Spleen (tissue), 11 donors: Measurements from ENCODE around the gene PRR22. TPM values are rescaled to one million over a fixed set of nuclear protein-coding genes. Genes with fewer than 3 reads are reported as not detected.

Experiments
- DNase-seq: peaks from one replicate; pipeline ENCODE4 v3.0.0-alpha.2; 2020
- H3K27ac ChIP-seq, 8 donors: fragments of 200-600 bp; sonication (generic) in 7 of 8; 1 replicate in 4 of 8; 2 replicates in 4 of 8; pipeline versions ENCODE4 v1.5.0 to v1.8.0; 2016 to 2021; ENCODE audit warnings: inconsistent platforms in 4 of 8, mild to moderate bottlenecking in 4 of 8, moderate library complexity in 1 of 8
- H3K27me3 ChIP-seq, 7 donors: fragments of 200-600 bp; sonication (generic) in 6 of 7; replicated peaks in 1 of 7; 1 replicate in 4 of 7; 2 replicates in 3 of 7; pipeline versions ENCODE4 v1.5.0 to v1.8.0; 2016 to 2021; ENCODE audit warnings: inconsistent platforms in 3 of 7, mild to moderate bottlenecking in 1 of 7
- H3K36me3 ChIP-seq, 6 donors: fragments of 200-600 bp; sonication (generic) in 5 of 6; 1 replicate in 4 of 6; 2 replicates in 2 of 6; pipeline versions ENCODE4 v1.5.0 to v1.8.0; 2016 to 2021; ENCODE audit warnings: inconsistent platforms in 2 of 6
- H3K4me1 ChIP-seq, 6 donors: fragments of 200-600 bp; sonication (generic) in 5 of 6; 1 replicate in 3 of 6; 2 replicates in 3 of 6; pipeline versions ENCODE4 v1.5.0 to v1.8.0; 2016 to 2021; ENCODE audit warnings: inconsistent platforms in 3 of 6
- H3K4me3 ChIP-seq, 8 donors: fragments of 200-600 bp; sonication (generic) in 7 of 8; 1 replicate in 4 of 8; 2 replicates in 4 of 8; pipeline versions ENCODE4 v1.5.0 to v1.8.0; 2016 to 2021; ENCODE audit warnings: inconsistent platforms in 4 of 8, mild to moderate bottlenecking in 4 of 8, moderate library complexity in 2 of 8
- H3K9me3 ChIP-seq, 8 donors: fragments of 200-600 bp; sonication (generic) in 7 of 8; 1 replicate in 4 of 8; 2 replicates in 4 of 8; pipeline versions ENCODE4 v1.5.0 to v1.8.0; 2016 to 2021; ENCODE audit warnings: inconsistent platforms in 4 of 8
- POLR2A ChIP-seq, 3 donors: fragments of 450-650 bp; IDR thresholded peaks; one replicate each; pipeline ENCODE4 v1.5.1; 2017; ENCODE audit warnings: antibody characterized with exemption in 3 of 3, mild to moderate bottlenecking in 1 of 3
- POLR2AphosphoS5 ChIP-seq, 3 donors: sonication (generic); formaldehyde crosslinking; IDR thresholded peaks; one replicate each; pipeline ENCODE4 v1.5.1; 2017; ENCODE audit warnings: antibody characterized with exemption in 3 of 3
- WGBS, 5 donors: extraction: QIAGEN DNeasy Blood & Tissue Kit in 3 of 5; methylation state at CpG; one replicate each; pipeline versions ENCODE4 v1.1.5 to v1.1.7; 2013 to 2018; 5-methylcytosine and 5-hydroxymethylcytosine counted together
- intact Hi-C: fragments of 100-400 bp; cut with DNase I; formaldehyde crosslinking; loops from one replicate; pipeline ENCODE4 v1.15.0; 2023; ENCODE audit warnings: low total_unique reads
- polyA plus RNA-seq, 3 donors: library from polyadenylated mRNA; stranded (reverse); fragments of 200-250 nt; gene quantifications; one replicate each; pipeline ENCODE4 v1.2.1, GENCODE V29; 2013
- total RNA-seq, 7 donors: library from RNA; depleted of rRNA in 3 of 7; stranded (reverse); fragments of >200 nt in 3 of 7; fragmentation: NEBNext Ultra II Directional in 4 of 7; extraction: Animal tissue kit (Norgen Biotek cat#: 25700) in 4 of 7; gene quantifications; one replicate each; pipeline versions ENCODE4 v1.1.0 to v1.2.1, GENCODE V29; 2016 to 2021
- TF ChIP-seq, protein P1 (sequence below), 11 experiments: fragments of 200-600 bp in 7 of 11; fragments of 450-650 bp in 4 of 11; sonication (generic) in 4 of 11; IDR thresholded peaks in 8 of 11; conservative IDR thresholded peaks in 3 of 11; 1 replicate in 7 of 11; 2 replicates in 4 of 11; pipeline versions ENCODE4 v1.4.0 to v1.8.0; 2016 to 2021; ENCODE audit warnings: antibody characterized with exemption in 11 of 11, inconsistent platforms in 4 of 11, mild to moderate bottlenecking in 1 of 11
- donor health status: healthy with polysubstance abuse.
- donor health status: DM: no; HTN: no; CAD: no; lungs with moderate emphysema.
- donor health status: DM: no; HTN: no; CAD: no.
- donor health status: Bipolar disorder and iron deficiency.
- donor health status: healthy.
- donor health status: DM: no; HTN: no; CAD: no.
- donor health status: DM: yes; HTN: yes; CAD: no.

PRR22 gene
- total and polyA plus RNA-seq, 10 donors = 1.4 to 11.4 (median 4.3) TPM

DNA sequence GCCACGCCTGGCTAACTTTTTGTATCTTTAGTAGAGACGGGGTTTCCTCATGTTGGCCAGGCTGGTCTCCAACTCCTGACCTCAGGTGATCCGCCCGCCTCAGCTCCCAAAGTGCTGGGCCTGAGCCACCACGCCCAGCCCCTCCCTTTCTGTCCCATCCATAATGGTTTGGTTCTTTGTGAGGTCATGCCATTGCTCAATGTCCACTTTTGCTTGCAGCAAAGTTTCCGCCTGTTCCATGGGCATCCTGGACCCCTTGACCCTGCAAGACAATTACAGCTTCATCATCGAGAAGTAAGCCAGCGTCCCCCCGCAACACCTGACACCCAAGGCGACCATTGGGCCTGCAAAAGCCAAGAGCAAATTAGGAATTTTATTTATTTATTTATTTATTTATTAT lies 16.6 kb downstream of the PRR22 start:
- intact Hi-C loops = no loop called here
- TF ChIP-seq, protein P1, sequence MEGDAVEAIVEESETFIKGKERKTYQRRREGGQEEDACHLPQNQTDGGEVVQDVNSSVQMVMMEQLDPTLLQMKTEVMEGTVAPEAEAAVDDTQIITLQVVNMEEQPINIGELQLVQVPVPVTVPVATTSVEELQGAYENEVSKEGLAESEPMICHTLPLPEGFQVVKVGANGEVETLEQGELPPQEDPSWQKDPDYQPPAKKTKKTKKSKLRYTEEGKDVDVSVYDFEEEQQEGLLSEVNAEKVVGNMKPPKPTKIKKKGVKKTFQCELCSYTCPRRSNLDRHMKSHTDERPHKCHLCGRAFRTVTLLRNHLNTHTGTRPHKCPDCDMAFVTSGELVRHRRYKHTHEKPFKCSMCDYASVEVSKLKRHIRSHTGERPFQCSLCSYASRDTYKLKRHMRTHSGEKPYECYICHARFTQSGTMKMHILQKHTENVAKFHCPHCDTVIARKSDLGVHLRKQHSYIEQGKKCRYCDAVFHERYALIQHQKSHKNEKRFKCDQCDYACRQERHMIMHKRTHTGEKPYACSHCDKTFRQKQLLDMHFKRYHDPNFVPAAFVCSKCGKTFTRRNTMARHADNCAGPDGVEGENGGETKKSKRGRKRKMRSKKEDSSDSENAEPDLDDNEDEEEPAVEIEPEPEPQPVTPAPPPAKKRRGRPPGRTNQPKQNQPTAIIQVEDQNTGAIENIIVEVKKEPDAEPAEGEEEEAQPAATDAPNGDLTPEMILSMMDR (IDR thresholded peaks at IDR 0.05 in 8 of 11, conservative IDR thresholded peaks at IDR 0.05 in 3 of 11) = no peak
- TF ChIP-seq POLR2A (IDR thresholded peaks at IDR 0.05) (no peak), POLR2AphosphoS5 (IDR thresholded peaks at IDR 0.05) (no peak)

DNA sequence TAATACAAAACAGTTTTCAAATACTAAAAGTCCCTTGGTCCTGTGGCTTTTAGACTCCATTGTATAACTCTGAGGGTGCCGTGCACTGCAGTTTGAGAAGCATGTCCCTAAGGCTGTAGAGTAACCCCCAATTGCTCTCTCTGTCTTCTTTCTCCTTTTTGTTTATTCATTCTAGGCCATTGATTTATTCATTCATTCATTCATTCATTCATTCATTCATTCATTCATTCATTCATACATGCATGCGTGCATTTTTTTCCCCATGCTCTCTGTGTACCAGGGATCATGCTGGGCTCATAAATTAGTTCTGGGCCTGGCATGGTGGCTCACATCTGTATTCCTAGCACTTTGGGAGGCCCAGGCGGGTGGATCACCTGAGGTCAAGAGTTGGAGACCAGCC lies 19.3 kb downstream of the PRR22 start:
- Histone ChIP-seq H3K9me3 (no peaks in the 10 kb centered on the region), H3K4me1 (no peaks in the 10 kb centered on the region), H3K4me3 (no peak overlapping the region), H3K27ac (no peak overlapping the region), H3K27me3 (no peaks in the 10 kb centered on the region), H3K36me3 (no peaks in the 10 kb centered on the region)
- no peak for DNase-seq
- 90 to 98% (median 91%) methylated on average over 3 of the region's 3 CpGs for WGBS, 5 donors
- TF ChIP-seq POLR2A (IDR thresholded peaks at IDR 0.05) (no peak), POLR2AphosphoS5 (IDR thresholded peaks at IDR 0.05) (no peak)
- TF ChIP-seq, protein P1 (IDR thresholded peaks at IDR 0.05 in 8 of 11, conservative IDR thresholded peaks at IDR 0.05 in 3 of 11) = no peak
- intact Hi-C loops = no loop called here

More for the DNA sequence above, 16.6 kb downstream of the PRR22 start:
- Histone ChIP-seq H3K4me1 (no peaks in the 10 kb centered on the region), H3K9me3 (no peaks in the 10 kb centered on the region), H3K27me3 (peaks cover 0 to 7% (median 0%) of the 10 kb centered on the region in 7 donors), H3K4me3 (no peak overlapping the region), H3K36me3 (no peaks in the 10 kb centered on the region), H3K27ac (no peak overlapping the region)
- no peak for DNase-seq
- 88 to 94% (median 92%) methylated on average over 10 of the region's 10 CpGs for WGBS, 5 donors

DNA sequence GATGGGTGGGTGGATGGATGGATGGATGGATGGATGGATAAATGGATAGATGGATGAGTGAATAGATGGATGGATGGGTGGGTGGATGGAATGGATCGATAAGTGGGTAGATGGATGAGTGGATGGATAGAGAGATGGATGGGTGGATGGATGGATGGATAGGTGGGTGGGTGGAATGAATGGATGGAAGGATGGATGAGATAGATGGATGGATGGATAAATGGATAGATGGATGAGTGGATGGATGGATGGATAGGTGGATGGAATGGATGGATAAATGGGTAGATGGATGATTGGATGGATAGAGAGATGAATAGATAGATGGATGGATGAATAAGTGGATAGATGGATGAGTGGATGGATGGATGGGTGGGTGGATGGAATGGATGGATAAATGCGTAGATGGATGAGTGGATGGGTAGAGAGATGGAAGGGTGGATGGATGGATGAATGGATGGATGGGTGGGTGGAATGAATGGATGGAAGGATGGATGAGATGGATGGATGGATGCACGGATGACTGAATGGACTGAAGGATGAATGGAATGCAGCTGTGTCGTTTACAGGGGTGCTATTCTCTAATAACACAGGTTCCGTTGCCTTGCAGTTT lies 21.8 kb downstream of the PRR22 start:
- no peak overlapping the region for H3K27ac ChIP-seq
- no peaks in the 10 kb centered on the region for H3K9me3 ChIP-seq
- H3K4me3 ChIP-seq = no peak overlapping the region
- H3K4me1 ChIP-seq = no peaks in the 10 kb centered on the region
- no peaks in the 10 kb centered on the region for H3K36me3 ChIP-seq
- intact Hi-C loops = no loop called here
- peaks cover 0 to 9% (median 0%) of the 10 kb centered on the region in 7 donors for H3K27me3 ChIP-seq
- no peak for DNase-seq
- TF ChIP-seq, protein P1 (IDR thresholded peaks at IDR 0.05 in 8 of 11, conservative IDR thresholded peaks at IDR 0.05 in 3 of 11) = no peak
- TF ChIP-seq POLR2AphosphoS5 (IDR thresholded peaks at IDR 0.05) (no peak), POLR2A (IDR thresholded peaks at IDR 0.05) (no peak)
- WGBS, 5 donors = 86 to 95% (median 91%) methylated on average over 5 of the region's 5 CpGs

DNA sequence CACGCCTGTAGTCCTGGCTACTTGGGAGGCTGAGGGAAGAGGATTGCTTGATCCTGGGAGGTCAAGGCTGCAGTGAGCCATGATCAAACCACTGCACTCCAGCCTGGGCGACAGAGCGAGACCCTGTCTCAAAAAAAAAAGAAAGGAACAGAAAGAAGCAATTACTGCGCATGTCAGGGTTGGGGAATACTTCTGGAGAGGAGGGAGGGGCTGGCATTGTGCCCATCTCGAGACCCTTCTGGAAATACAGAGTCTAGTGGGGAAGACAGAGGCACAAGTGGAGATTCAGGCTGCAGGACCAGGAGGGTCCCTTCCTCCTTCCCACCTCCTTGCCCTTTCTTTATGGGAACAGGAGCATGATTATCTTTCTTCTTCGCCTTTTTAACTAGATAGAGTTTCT lies 30.8 kb downstream of the PRR22 start:
- Histone ChIP-seq H3K36me3 (no peaks in the 10 kb centered on the region), H3K9me3 (no peaks in the 10 kb centered on the region), H3K27me3 (peaks cover 0 to 25% (median 0%) of the 10 kb centered on the region in 7 donors), H3K27ac (no peak overlapping the region), H3K4me1 (no peaks in the 10 kb centered on the region), H3K4me3 (no peak overlapping the region)
- TF ChIP-seq, protein P1 (IDR thresholded peaks at IDR 0.05 in 8 of 11, conservative IDR thresholded peaks at IDR 0.05 in 3 of 11) = no peak
- TF ChIP-seq POLR2AphosphoS5 (IDR thresholded peaks at IDR 0.05) = no peak
- TF ChIP-seq POLR2A (IDR thresholded peaks at IDR 0.05) = no peak
- no peak for DNase-seq
- 70 to 80% (median 78%) methylated on average over 6 of the region's 6 CpGs for WGBS, 5 donors
- intact Hi-C loops = no loop called here
